GM23248 (cell line): ENCODE results near the gene ELP6. TPM values are rescaled to one million over a fixed set of nuclear protein-coding genes. Genes with fewer than 3 reads are reported as not detected.
A peak's percentile ranks its signal among the peaks of the same experiment; 100 is the strongest.

Experiments
- DNase-seq: peaks from one replicate; pipeline ENCODE4 v3.0.0-alpha.2; 2015
- H2AFZ ChIP-seq: fragments of 200-600 bp; sonication (generic); 2 replicates; pipeline ENCODE4 v1.6.1; 2016; ENCODE audit warnings: antibody characterized with exemption
- H3F3A ChIP-seq: fragments of 200-600 bp; sonication (generic); 2 replicates; pipeline ENCODE4 v1.6.1; 2016; ENCODE audit warnings: mild to moderate bottlenecking, antibody characterized with exemption, mixed run types; ENCODE audit not compliant: insufficient read depth
- H3K27ac ChIP-seq: fragments of 200-600 bp; sonication (generic); 2 replicates; pipeline ENCODE4 v1.5.1; 2016; ENCODE audit warnings: mild to moderate bottlenecking
- H3K27me3 ChIP-seq: fragments of 200-600 bp; sonication (generic); replicated peaks from 2 replicates; pipeline ENCODE4 v1.6.1; 2016; ENCODE audit warnings: mild to moderate bottlenecking; ENCODE audit not compliant: insufficient read depth
- H3K36me3 ChIP-seq: fragments of 200-600 bp; sonication (generic); 2 replicates; pipeline ENCODE4 v1.6.1; 2016; ENCODE audit warnings: low read depth, mild to moderate bottlenecking
- H3K4me1 ChIP-seq: fragments of 200-600 bp; sonication (generic); 2 replicates; pipeline ENCODE4 v1.6.1; 2016; ENCODE audit warnings: mild to moderate bottlenecking; ENCODE audit not compliant: insufficient read depth
- H3K4me2 ChIP-seq: fragments of 200-600 bp; sonication (generic); one replicate; pipeline ENCODE4 v1.6.1; 2016; ENCODE audit warnings: mild to moderate bottlenecking; ENCODE audit not compliant: unreplicated experiment
- H3K4me3 ChIP-seq: fragments of 200-600 bp; sonication (generic); 2 replicates; pipeline ENCODE4 v1.5.1; 2016; ENCODE audit warnings: mild to moderate bottlenecking
- H3K79me2 ChIP-seq: fragments of 200-600 bp; sonication (generic); 2 replicates; pipeline ENCODE4 v1.6.1; 2016; ENCODE audit warnings: mild to moderate bottlenecking; ENCODE audit not compliant: insufficient read depth
- H3K9ac ChIP-seq: fragments of 200-600 bp; sonication (generic); 2 replicates; pipeline ENCODE4 v1.6.1; 2016; ENCODE audit warnings: mild to moderate bottlenecking
- H3K9me2 ChIP-seq: fragments of 200-600 bp; sonication (generic); 2 replicates; pipeline ENCODE4 v1.6.1; 2016; ENCODE audit warnings: mixed run types, mild to moderate bottlenecking, moderate library complexity; ENCODE audit not compliant: insufficient read depth
- H3K9me3 ChIP-seq: fragments of 200-600 bp; sonication (generic); one replicate; pipeline ENCODE4 v1.6.1; 2017; ENCODE audit warnings: low read depth
- H4K20me1 ChIP-seq: fragments of 200-600 bp; sonication (generic); 2 replicates; pipeline ENCODE4 v1.6.0; 2016; ENCODE audit not compliant: insufficient read depth
- EZH2 ChIP-seq: fragments of 200-600 bp; sonication (generic); IDR thresholded peaks from 2 replicates; pipeline ENCODE4 v1.6.1; 2018; ENCODE audit warnings: antibody characterized with exemption, mild to moderate bottlenecking; ENCODE audit not compliant: insufficient read depth, poor library complexity, severe bottlenecking
- EZH2phosphoT487 ChIP-seq: fragments of 200-600 bp; sonication (generic); IDR thresholded peaks from 2 replicates; pipeline ENCODE4 v1.6.1; 2018; ENCODE audit warnings: antibody characterized with exemption, moderate library complexity, mild to moderate bottlenecking, low read depth; ENCODE audit not compliant: insufficient read depth
- WGBS, 2 experiments: methylation state at CpG; one replicate each; pipeline ENCODE4 v1.1.6; 2015 to 2017; ENCODE audit warnings: low lambda C conversion rate in 2 of 2, low coverage in 1 of 2; ENCODE audit errors: missing lambda C conversion rate in 2 of 2; 5-methylcytosine and 5-hydroxymethylcytosine counted together
- in situ Hi-C: fragments of 300-500 bp; cut with MboI; formaldehyde crosslinking; loops from 2 replicates; pipeline ENCODE4 v1.15.0; 2020
- polyA plus RNA-seq: library from polyadenylated mRNA; unstranded; fragments of >200 nt; fragmentation: Nextera tagmentation; extraction: Ambion mirVana; gene quantifications from 2 replicates; pipeline ENCODE4 v1.2.1, GENCODE V29; 2016
- total RNA-seq: library from RNA; depleted of rRNA; stranded (reverse); fragments of >200 nt; shearing (Covaris generic); gene quantifications from 2 replicates; pipeline ENCODE4 v1.2.3, GENCODE V29; 2014

The ELP6 gene
- total and polyA plus RNA-seq, 2 experiments from 2014 or later = 28.6 to 36.0 TPM

DNA sequence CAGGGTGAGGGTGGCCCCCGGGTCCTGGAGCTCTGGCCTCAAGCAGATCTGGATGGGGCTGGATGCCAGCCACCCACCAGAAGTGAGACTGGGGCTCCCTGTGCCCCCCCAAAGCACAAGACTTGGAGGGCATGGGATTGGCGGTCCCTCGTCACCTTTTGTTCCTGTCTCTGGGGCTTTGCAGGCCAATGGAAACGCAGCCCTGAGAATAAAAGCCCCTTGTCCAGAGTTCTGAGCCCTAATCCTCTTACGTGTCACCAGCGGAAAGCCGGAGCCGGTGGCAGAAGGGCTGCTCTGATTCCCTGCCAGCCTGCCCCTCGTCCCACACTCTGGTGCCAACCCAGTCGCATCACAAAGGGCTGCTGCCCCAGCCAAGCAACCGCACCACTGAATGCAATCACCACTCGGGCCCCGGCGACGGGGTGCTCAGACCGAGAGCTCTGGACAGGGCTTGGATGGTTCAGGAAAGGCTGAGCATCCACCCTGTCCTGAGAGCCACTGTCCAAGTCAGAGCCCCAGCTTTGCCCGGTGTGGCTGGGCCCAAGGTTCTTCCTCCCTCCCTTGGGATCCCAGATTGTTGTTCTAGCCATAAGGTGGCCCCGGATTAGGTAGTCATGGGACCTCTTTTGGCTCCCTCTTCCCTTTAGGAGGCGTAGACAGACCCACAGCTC lies 22.8 kb upstream of the ELP6 start:
- Histone ChIP-seq H3K4me1 (no peaks in the 10 kb centered on the region), H3K36me3 (no peaks in the 10 kb centered on the region), H3K4me3 (no peak overlapping the region), H3K27me3 (no peaks in the 10 kb centered on the region; the same call in 1 of the 2 replicates), H3K79me2 (no peaks in the 10 kb centered on the region), H3K9ac (no peak overlapping the region), H3K27ac (no peak overlapping the region), H3K9me3 (no peaks in the 10 kb centered on the region), H3F3A (no peaks in the 10 kb centered on the region), H3K9me2 (no peaks in the 10 kb centered on the region), H3K4me2 (no peak overlapping the region), H2AFZ (no peak overlapping the region), H4K20me1 (no peaks in the 10 kb centered on the region)
- TF ChIP-seq EZH2 (no peak), EZH2phosphoT487 (no peak)
- no peak for DNase-seq
- 77 to 78% methylated on average over 17 to 18 of the region's 19 CpGs for WGBS, 2 experiments
- in situ Hi-C loops = no loop called here

- no peak for DNase-seq
- no peaks in the 10 kb centered on the region for H3K4me1 ChIP-seq
- H3K9me2 ChIP-seq = no peaks in the 10 kb centered on the region
- H3K4me3 ChIP-seq = no peak overlapping the region
- no peaks in the 10 kb centered on the region; the same call in 1 of the 2 replicates for H3K27me3 ChIP-seq
- no peak overlapping the region for H3K9ac ChIP-seq
- TF ChIP-seq EZH2phosphoT487 (no peak), EZH2 (no peak)
- no peaks in the 10 kb centered on the region for H4K20me1 ChIP-seq
- H3K4me2 ChIP-seq = no peak overlapping the region
- in situ Hi-C loops = no loop called here
- 43 to 45% methylated on average over 5 of the region's 5 CpGs for WGBS, 2 experiments
- H3F3A ChIP-seq = no peaks in the 10 kb centered on the region
- no peaks in the 10 kb centered on the region for H3K79me2 ChIP-seq
- no peak overlapping the region for H3K27ac ChIP-seq
- no peak overlapping the region for H2AFZ ChIP-seq
- no peaks in the 10 kb centered on the region for H3K9me3 ChIP-seq
- H3K36me3 ChIP-seq = no peaks in the 10 kb centered on the region
Observed at GRCh38 chr3:47533996-47534454, 20.5 kb upstream of the ELP6 start.

- no peak overlapping the region for H3K27ac ChIP-seq
- H3K36me3 ChIP-seq = no peaks in the 10 kb centered on the region
- no peak overlapping the region for H2AFZ ChIP-seq
- 30 to 32% methylated on average over 2 of the region's 2 CpGs for WGBS, 2 experiments
- no peaks in the 10 kb centered on the region; the same call in 1 of the 2 replicates for H3K27me3 ChIP-seq
- H3K4me3 ChIP-seq = no peak overlapping the region
- no peak overlapping the region for H3K4me2 ChIP-seq
- no peaks in the 10 kb centered on the region for H4K20me1 ChIP-seq
- no peaks in the 10 kb centered on the region for H3F3A ChIP-seq
- in situ Hi-C loops = no loop called here
- no peaks in the 10 kb centered on the region for H3K79me2 ChIP-seq
- DNase-seq = peak; percentile 53
- H3K9me3 ChIP-seq = no peaks in the 10 kb centered on the region
- H3K9ac ChIP-seq = no peak overlapping the region
- H3K9me2 ChIP-seq = no peaks in the 10 kb centered on the region
- no peaks in the 10 kb centered on the region for H3K4me1 ChIP-seq
- no peak for TF ChIP-seq EZH2
- TF ChIP-seq EZH2phosphoT487 = no peak
Observed at GRCh38 chr3:47533481-47533880, 20.0 kb upstream of the ELP6 start.

DNA sequence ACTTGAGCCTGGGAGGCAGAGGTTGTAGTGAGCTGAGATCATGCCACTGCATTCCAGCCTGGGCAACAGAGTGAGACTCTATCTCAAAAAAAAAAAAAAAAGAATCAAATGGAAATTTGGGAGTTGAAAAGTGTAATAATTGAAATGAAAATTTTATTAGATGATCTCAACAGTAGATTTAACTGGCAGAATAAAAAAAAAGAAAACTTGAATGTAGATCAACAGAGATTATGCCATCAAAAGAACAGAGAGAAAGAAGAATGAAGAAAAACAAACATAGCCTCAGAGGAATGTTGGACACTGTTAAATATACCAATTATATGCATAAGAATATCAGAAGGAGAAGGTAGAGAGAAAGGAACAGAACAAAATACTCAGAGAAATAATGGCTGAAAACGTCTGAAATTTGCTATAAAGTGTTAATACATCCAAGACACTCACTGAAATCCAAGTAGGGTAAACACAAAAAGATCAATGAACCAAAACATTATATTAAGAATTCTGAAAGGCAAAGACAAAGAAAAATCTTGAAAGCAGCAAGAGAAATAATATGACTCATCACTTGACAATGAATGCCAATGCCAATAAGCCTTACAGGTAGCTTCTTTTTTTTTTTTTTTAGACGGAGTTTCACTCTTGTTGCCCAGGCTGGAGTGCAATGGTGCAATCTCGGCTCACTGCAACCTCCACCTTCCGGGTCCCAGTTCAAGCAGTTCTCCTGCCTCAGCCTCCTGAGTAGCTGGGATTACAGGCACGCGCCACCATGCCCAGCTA lies 14.6 kb upstream of the ELP6 start:
- Histone ChIP-seq H2AFZ (no peak overlapping the region), H3K4me2 (no peak overlapping the region), H3K9ac (no peak overlapping the region), H3K36me3 (no peaks in the 10 kb centered on the region), H3K9me3 (no peaks in the 10 kb centered on the region), H3F3A (0 out of 2 replicates have a peak, but pooled peaks cover 3% of the 10 kb centered on the region), H3K27me3 (no peaks in the 10 kb centered on the region; the same call in 1 of the 2 replicates), H3K4me1 (no peaks in the 10 kb centered on the region), H3K27ac (no peak overlapping the region), H4K20me1 (no peaks in the 10 kb centered on the region), H3K9me2 (no peaks in the 10 kb centered on the region), H3K4me3 (no peak overlapping the region), H3K79me2 (no peaks in the 10 kb centered on the region)
- WGBS, 2 experiments = 75 to 77% methylated on average over 6 of the region's 6 CpGs
- in situ Hi-C loops = loop anchor here (10.0 kb wide), 1 partner anchor 267 kb away; no protein-coding TSS in a partner anchor
- TF ChIP-seq EZH2 (no peak), EZH2phosphoT487 (no peak)
- no peak for DNase-seq
